ENCODE measurements around the gene CEP295NL. TPM values are rescaled to one million over a fixed set of nuclear protein-coding genes. Genes with fewer than 3 reads are reported as not detected.

CEP295NL gene
- total and polyA plus RNA-seq, 2 of the 8 experiments (the other 6 are each of a cell fraction or from before 2014, with no cell fraction given), result 0.06 to 2.0 TPM

GRCh38 chr17:78923660-78924453, 20.9 kb upstream of the CEP295NL start (continued):
- TF ChIP-seq HDAC2 (IDR thresholded peaks at IDR 0.05; ENCODE audit: borderline replicate concordance in 1 of 2, low read depth in 2 of 2, low read length in 2 of 2), result 0 out of 4 replicates have a peak, but pooled peaks of 1 of the 2 experiments have one; percentile 62
- no peak for TF ChIP-seq BCL11A (IDR thresholded peaks at IDR 0.05; ENCODE audit: low read depth in 2 of 2, low read length in 2 of 2)
- no peak for TF ChIP-seq KDM4A (IDR thresholded peaks at IDR 0.05; ENCODE audit: low read depth, low read length, severe bottlenecking)
- TF ChIP-seq E2F6 (IDR thresholded peaks at IDR 0.05), result peak; percentile 51
- no peak for TF ChIP-seq BRCA1 (IDR thresholded peaks at IDR 0.05; ENCODE audit: low read depth, low read length)
- TF ChIP-seq TAF7 (optimal IDR thresholded peaks at IDR 0.05; ENCODE audit: borderline replicate concordance, low read depth, low read length), result peak; percentile 44
- peak; percentile 36; the same call in 1 of the 2 replicates for TF ChIP-seq EGR1 (IDR thresholded peaks at IDR 0.05; ENCODE audit: borderline replicate concordance, low read depth, low read length)
- TF ChIP-seq CHD2 (IDR thresholded peaks at IDR 0.05; ENCODE audit: low read length), result no peak

Data from H1 (cell line).